Thyroid gland (tissue), 4 donors: ENCODE results near the gene SCAF8.

Experiments used
- POLR2A ChIP-seq, 2 donors: fragments of 450-650 bp; IDR thresholded peaks; one replicate each; pipeline ENCODE4 v1.6.1; 2017; ENCODE audit warnings: antibody characterized with exemption in 2 of 2, mild to moderate bottlenecking in 2 of 2, moderate library complexity in 1 of 2
- TF ChIP-seq, protein P1 (sequence below), 6 experiments: fragments of 200-600 bp in 3 of 6; fragments of 450-650 bp in 3 of 6; sonication (generic) in 3 of 6; IDR thresholded peaks; one replicate each; pipeline ENCODE4 v1.5.1; 2016 to 2019; ENCODE audit warnings: antibody characterized with exemption in 6 of 6, mild to moderate bottlenecking in 2 of 6, inconsistent platforms in 1 of 6, moderate library complexity in 1 of 6

DNA sequence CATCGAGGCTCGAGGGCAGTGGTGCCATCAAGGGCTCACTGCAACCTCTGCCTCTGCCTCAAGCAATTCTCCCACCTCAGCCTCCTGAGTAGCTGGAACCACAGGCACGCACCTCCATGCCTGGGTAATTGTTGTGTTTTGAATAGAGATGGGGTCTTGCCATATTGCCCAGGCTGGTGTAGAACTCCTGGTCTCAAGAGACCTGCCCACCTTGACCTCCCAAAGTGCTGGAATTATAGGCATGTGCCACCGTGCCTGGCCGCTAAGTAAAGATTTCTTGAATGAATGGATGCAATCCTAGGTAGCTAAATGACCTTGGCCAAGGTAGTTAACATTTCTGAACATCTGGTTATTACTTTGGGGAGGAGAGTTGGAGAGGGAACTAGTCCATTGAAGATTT lies 7.4 kb downstream of the SCAF8 start:
- TF ChIP-seq, protein P1, sequence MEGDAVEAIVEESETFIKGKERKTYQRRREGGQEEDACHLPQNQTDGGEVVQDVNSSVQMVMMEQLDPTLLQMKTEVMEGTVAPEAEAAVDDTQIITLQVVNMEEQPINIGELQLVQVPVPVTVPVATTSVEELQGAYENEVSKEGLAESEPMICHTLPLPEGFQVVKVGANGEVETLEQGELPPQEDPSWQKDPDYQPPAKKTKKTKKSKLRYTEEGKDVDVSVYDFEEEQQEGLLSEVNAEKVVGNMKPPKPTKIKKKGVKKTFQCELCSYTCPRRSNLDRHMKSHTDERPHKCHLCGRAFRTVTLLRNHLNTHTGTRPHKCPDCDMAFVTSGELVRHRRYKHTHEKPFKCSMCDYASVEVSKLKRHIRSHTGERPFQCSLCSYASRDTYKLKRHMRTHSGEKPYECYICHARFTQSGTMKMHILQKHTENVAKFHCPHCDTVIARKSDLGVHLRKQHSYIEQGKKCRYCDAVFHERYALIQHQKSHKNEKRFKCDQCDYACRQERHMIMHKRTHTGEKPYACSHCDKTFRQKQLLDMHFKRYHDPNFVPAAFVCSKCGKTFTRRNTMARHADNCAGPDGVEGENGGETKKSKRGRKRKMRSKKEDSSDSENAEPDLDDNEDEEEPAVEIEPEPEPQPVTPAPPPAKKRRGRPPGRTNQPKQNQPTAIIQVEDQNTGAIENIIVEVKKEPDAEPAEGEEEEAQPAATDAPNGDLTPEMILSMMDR (IDR thresholded peaks at IDR 0.05) = no peak
- TF ChIP-seq POLR2A (IDR thresholded peaks at IDR 0.05) = no peak
